Smooth muscle cell (in vitro differentiated cells): ENCODE results near the gene PALLD. TPM values are rescaled to one million over a fixed set of nuclear protein-coding genes. Genes with fewer than 3 reads are reported as not detected.

Experiments used
- DNase-seq: peaks from one replicate; lab custom pipeline; 2025; ENCODE audit not compliant: unreplicated experiment; lab: John Stamatoyannopoulos, UW
- H2AFZ ChIP-seq: fragments of 200-600 bp; sonication (generic); 2 replicates; pipeline ENCODE4 v1.6.0; 2016; ENCODE audit warnings: antibody characterized with exemption, low read depth, mild to moderate bottlenecking
- H3F3A ChIP-seq: fragments of 200-600 bp; sonication (generic); 2 replicates; pipeline ENCODE4 v1.6.0; 2017; ENCODE audit warnings: antibody characterized with exemption, low read depth
- H3K27ac ChIP-seq: fragments of 200-600 bp; sonication (generic); 2 replicates; pipeline ENCODE4 v1.5.1; 2016; ENCODE audit warnings: low read depth, mild to moderate bottlenecking
- H3K27me3 ChIP-seq: fragments of 200-600 bp; sonication (generic); 2 replicates; pipeline ENCODE4 v1.6.1; 2016; ENCODE audit warnings: low read depth, mild to moderate bottlenecking
- H3K36me3 ChIP-seq: fragments of 200-600 bp; sonication (generic); 2 replicates; pipeline ENCODE4 v1.5.1; 2016; ENCODE audit warnings: low read depth
- H3K4me1 ChIP-seq: fragments of 200-600 bp; sonication (generic); 2 replicates; pipeline ENCODE4 v1.5.1; 2016; ENCODE audit warnings: low read depth
- H3K4me2 ChIP-seq: fragments of 200-600 bp; sonication (generic); 2 replicates; pipeline ENCODE4 v1.6.0; 2016; ENCODE audit warnings: mild to moderate bottlenecking
- H3K4me3 ChIP-seq: fragments of 200-600 bp; sonication (generic); 2 replicates; pipeline ENCODE4 v1.5.1; 2016; ENCODE audit warnings: mild to moderate bottlenecking
- H3K79me2 ChIP-seq: fragments of 200-600 bp; sonication (generic); 2 replicates; pipeline ENCODE4 v1.6.0; 2016; ENCODE audit warnings: low read depth, mild to moderate bottlenecking
- H3K9ac ChIP-seq: fragments of 200-600 bp; sonication (generic); 2 replicates; pipeline ENCODE4 v1.6.0; 2016; ENCODE audit warnings: low read depth
- H3K9me3 ChIP-seq: fragments of 200-600 bp; sonication (generic); replicated peaks from 2 replicates; pipeline ENCODE4 v1.5.1; 2016; ENCODE audit warnings: low read depth
- H4K20me1 ChIP-seq: fragments of 200-600 bp; sonication (generic); 2 replicates; pipeline ENCODE4 v1.6.0; 2016; ENCODE audit warnings: low read depth
- CTCF ChIP-seq: fragments of 200-600 bp; sonication (generic); IDR thresholded peaks from 2 replicates; pipeline ENCODE4 v1.5.1; 2017; ENCODE audit warnings: borderline replicate concordance, mild to moderate bottlenecking, antibody characterized with exemption; ENCODE audit not compliant: insufficient read depth, poor library complexity, severe bottlenecking
- WGBS: methylation state at CpG from one replicate; pipeline ENCODE4 v1.1.7; 2016; ENCODE audit warnings: low lambda C conversion rate; 5-methylcytosine and 5-hydroxymethylcytosine counted together
- polyA plus RNA-seq: library from polyadenylated mRNA; unstranded; fragments of >200 nt; fragmentation: Nextera tagmentation; extraction: Ambion mirVana; gene quantifications from 2 replicates; pipeline ENCODE4 v1.2.1, GENCODE V29; 2016
- total RNA-seq: library from RNA; depleted of rRNA; stranded (reverse); fragments of >200 nt; gene quantifications from 2 replicates; pipeline ENCODE4 v1.2.3, GENCODE V29; 2014

Gene PALLD
- total and polyA plus RNA-seq, 2 experiments from 2014 or later, result 354 to 415 TPM

- Histone ChIP-seq H3K36me3 (peaks cover 4% of the 10 kb centered on the region), H4K20me1 (peaks cover 97% of the 10 kb centered on the region), H3K79me2 (peaks cover 100% of the 10 kb centered on the region), H3K9me3 (no peaks in the 10 kb centered on the region), H3F3A (peaks cover 59% of the 10 kb centered on the region), H3K4me1 (peaks cover 25% of the 10 kb centered on the region), H3K4me3 (no peak overlapping the region), H2AFZ (no peak overlapping the region), H3K9ac (peak overlapping the region; percentile 64), H3K27ac (peak overlapping the region; percentile 96), H3K27me3 (no peaks in the 10 kb centered on the region), H3K4me2 (peak overlapping the region; percentile 75)
- 83% methylated on average over 5 of the region's 5 CpGs for WGBS
- no peak for TF ChIP-seq CTCF
- no peak for DNase-seq
Observed at GRCh38 chr4:168857546-168858314, 360.9 kb downstream of the PALLD start.

DNA sequence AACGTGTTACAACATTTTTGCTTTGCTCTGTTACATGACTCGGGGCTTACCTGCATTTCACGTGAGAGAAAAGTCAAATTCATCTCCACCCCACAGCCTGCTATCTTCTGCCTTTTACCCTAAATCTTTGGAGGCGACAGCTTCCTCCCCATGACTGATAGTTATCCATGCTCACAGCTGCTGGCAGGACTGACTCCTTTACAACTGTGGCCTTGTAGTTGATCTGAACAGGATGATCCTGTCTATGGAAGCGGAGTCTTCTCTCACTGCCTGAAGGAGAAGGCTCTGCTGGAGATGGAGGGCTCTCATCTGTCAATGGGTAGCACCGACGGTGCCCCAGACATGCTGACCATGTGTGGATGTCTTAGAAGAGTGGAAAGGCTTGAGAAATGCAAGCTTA lies 362.2 kb downstream of the PALLD start:
- no peak overlapping the region for H3K4me3 ChIP-seq
- no peaks in the 10 kb centered on the region for H3K27me3 ChIP-seq
- DNase-seq, result no peak
- peaks cover 97% of the 10 kb centered on the region for H4K20me1 ChIP-seq
- no peak for TF ChIP-seq CTCF
- H3K27ac ChIP-seq, result peak overlapping the region; percentile 96
- H3K36me3 ChIP-seq, result peaks cover 4% of the 10 kb centered on the region
- H2AFZ ChIP-seq, result no peak overlapping the region
- H3K4me2 ChIP-seq, result peak overlapping the region; percentile 75
- peaks cover 50% of the 10 kb centered on the region for H3F3A ChIP-seq
- H3K9ac ChIP-seq, result no peak overlapping the region
- WGBS, result 76% methylated on average over 7 of the region's 7 CpGs
- H3K9me3 ChIP-seq, result no peaks in the 10 kb centered on the region
- peaks cover 100% of the 10 kb centered on the region for H3K79me2 ChIP-seq
- H3K4me1 ChIP-seq, result peaks cover 25% of the 10 kb centered on the region

DNA sequence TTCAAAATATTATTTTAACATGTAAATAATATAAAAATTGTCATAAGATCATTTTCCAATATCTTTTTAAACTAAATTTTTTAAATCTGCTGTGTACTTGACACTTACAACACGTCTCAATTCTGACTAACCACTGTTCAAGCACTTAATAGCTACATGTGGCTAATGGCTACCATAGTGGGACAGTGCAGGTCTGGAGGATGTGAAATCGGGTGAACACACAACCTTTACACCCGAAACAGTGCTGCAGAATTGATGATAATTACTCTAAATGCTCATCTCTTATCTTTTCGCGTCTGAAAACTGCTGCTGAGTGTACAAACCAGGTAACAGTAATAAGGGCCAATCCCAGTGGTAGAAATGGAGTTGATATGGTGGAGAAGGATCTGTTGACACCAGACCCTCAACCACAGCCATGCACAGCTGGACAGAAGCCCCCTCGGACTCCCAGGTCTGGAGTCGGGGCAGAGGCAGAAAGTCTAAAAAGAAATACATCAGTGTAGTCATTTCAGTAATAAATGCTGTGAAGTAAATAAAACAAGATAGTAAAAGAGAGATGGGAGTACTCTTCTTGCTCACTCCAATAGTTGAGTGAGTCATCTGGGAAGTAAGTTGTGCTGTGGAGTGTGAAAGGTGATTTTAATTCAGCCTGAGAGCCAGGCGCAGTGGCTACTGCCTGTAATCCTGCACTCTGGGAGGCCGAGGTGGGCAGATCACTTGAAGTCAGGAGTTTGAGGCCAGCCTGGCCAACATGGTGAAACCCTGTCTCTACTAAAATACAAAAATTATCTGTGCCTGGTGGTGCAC lies 363.2 kb downstream of the PALLD start:
- TF ChIP-seq CTCF, result no peak
- Histone ChIP-seq H3K4me3 (no peak overlapping the region), H2AFZ (no peak overlapping the region), H3K9ac (no peak overlapping the region), H3K27ac (peak overlapping the region; percentile 96), H3K27me3 (no peaks in the 10 kb centered on the region), H3K9me3 (no peaks in the 10 kb centered on the region), H3K4me2 (peak overlapping the region; percentile 45), H3K4me1 (peaks cover 26% of the 10 kb centered on the region), H3F3A (peaks cover 53% of the 10 kb centered on the region), H3K36me3 (peaks cover 4% of the 10 kb centered on the region), H4K20me1 (peaks cover 98% of the 10 kb centered on the region), H3K79me2 (peaks cover 100% of the 10 kb centered on the region)
- 70% methylated on average over 9 of the region's 9 CpGs for WGBS
- no peak for DNase-seq
